ENCODE measurements around the gene CEP135.

DNA sequence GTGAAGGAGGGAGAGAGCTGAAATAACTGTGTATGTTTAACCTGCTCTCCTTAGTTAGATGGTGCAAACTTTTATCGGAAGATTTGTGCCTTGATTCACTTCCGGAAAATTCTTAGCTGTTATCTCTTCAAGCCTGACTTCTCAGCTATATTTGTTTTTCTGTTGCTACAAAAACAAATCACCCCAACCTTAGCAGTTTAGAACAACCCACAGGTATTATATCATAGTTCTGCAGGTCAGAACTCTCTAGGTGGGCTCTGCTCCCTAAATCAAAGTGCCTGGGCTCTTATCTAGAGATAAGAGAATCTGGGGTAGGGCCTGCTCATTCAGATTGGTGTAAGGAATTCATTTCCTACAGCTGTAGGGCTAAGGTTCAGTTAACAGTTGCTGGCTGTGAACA lies 15.1 kb upstream of the CEP135 start:
- TF ChIP-seq RAD21 (IDR thresholded peaks at IDR 0.05; ENCODE audit: low read depth) (no peak), SIN3A (IDR thresholded peaks at IDR 0.05; ENCODE audit: low read depth) (no peak), CEBPB (IDR thresholded peaks at IDR 0.05; ENCODE audit: low read depth) (no peak), JUND (IDR thresholded peaks at IDR 0.05) (no peak), EGR1 (IDR thresholded peaks at IDR 0.05; ENCODE audit: low read depth) (no peak), SP1 (IDR thresholded peaks at IDR 0.05; ENCODE audit: low read depth) (no peak), EZH2 (IDR thresholded peaks at IDR 0.05) (no peak), EZH2phosphoT487 (IDR thresholded peaks at IDR 0.05; ENCODE audit: borderline replicate concordance) (no peak), FOSL1 (IDR thresholded peaks at IDR 0.05; ENCODE audit: low read depth) (no peak)
- TF ChIP-seq, protein P1, sequence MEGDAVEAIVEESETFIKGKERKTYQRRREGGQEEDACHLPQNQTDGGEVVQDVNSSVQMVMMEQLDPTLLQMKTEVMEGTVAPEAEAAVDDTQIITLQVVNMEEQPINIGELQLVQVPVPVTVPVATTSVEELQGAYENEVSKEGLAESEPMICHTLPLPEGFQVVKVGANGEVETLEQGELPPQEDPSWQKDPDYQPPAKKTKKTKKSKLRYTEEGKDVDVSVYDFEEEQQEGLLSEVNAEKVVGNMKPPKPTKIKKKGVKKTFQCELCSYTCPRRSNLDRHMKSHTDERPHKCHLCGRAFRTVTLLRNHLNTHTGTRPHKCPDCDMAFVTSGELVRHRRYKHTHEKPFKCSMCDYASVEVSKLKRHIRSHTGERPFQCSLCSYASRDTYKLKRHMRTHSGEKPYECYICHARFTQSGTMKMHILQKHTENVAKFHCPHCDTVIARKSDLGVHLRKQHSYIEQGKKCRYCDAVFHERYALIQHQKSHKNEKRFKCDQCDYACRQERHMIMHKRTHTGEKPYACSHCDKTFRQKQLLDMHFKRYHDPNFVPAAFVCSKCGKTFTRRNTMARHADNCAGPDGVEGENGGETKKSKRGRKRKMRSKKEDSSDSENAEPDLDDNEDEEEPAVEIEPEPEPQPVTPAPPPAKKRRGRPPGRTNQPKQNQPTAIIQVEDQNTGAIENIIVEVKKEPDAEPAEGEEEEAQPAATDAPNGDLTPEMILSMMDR (IDR thresholded peaks at IDR 0.05 in 2 of 3, conservative IDR thresholded peaks at IDR 0.05 in 1 of 3; ENCODE audit: borderline replicate concordance in 1 of 3, insufficient read depth in 1 of 3, low read depth in 2 of 3, low read length in 2 of 3) = no peak
- TF ChIP-seq, protein P2, sequence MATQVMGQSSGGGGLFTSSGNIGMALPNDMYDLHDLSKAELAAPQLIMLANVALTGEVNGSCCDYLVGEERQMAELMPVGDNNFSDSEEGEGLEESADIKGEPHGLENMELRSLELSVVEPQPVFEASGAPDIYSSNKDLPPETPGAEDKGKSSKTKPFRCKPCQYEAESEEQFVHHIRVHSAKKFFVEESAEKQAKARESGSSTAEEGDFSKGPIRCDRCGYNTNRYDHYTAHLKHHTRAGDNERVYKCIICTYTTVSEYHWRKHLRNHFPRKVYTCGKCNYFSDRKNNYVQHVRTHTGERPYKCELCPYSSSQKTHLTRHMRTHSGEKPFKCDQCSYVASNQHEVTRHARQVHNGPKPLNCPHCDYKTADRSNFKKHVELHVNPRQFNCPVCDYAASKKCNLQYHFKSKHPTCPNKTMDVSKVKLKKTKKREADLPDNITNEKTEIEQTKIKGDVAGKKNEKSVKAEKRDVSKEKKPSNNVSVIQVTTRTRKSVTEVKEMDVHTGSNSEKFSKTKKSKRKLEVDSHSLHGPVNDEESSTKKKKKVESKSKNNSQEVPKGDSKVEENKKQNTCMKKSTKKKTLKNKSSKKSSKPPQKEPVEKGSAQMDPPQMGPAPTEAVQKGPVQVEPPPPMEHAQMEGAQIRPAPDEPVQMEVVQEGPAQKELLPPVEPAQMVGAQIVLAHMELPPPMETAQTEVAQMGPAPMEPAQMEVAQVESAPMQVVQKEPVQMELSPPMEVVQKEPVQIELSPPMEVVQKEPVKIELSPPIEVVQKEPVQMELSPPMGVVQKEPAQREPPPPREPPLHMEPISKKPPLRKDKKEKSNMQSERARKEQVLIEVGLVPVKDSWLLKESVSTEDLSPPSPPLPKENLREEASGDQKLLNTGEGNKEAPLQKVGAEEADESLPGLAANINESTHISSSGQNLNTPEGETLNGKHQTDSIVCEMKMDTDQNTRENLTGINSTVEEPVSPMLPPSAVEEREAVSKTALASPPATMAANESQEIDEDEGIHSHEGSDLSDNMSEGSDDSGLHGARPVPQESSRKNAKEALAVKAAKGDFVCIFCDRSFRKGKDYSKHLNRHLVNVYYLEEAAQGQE (IDR thresholded peaks at IDR 0.05; ENCODE audit: low read depth) = no peak
- TF ChIP-seq, protein P3, sequence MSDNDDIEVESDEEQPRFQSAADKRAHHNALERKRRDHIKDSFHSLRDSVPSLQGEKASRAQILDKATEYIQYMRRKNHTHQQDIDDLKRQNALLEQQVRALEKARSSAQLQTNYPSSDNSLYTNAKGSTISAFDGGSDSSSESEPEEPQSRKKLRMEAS (IDR thresholded peaks at IDR 0.05) = no peak
